Neural progenitor cell (in vitro differentiated cells): ENCODE data around the gene UAP1L1. TPM values are rescaled to one million over a fixed set of nuclear protein-coding genes. Genes with fewer than 3 reads are reported as not detected.

Source experiments
- DNase-seq: peaks from one replicate; pipeline ENCODE4 v3.0.0-alpha.2; 2016; ENCODE audit warnings: low spot score
- H2AFZ ChIP-seq: fragments of 200-600 bp; sonication (generic); replicated peaks from 2 replicates; pipeline ENCODE4 v1.6.1; 2016; ENCODE audit warnings: antibody characterized with exemption
- H3F3A ChIP-seq: fragments of 200-600 bp; sonication (generic); 2 replicates; pipeline ENCODE4 v1.6.1; 2016; ENCODE audit warnings: antibody characterized with exemption, low read depth
- H3K27ac ChIP-seq: fragments of 200-600 bp; sonication (generic); 2 replicates; pipeline ENCODE4 v1.5.1; 2016; ENCODE audit warnings: mild to moderate bottlenecking
- H3K27me3 ChIP-seq: fragments of 200-600 bp; sonication (generic); 2 replicates; pipeline ENCODE4 v1.6.1; 2016; ENCODE audit warnings: mild to moderate bottlenecking, moderate library complexity
- H3K36me3 ChIP-seq: fragments of 200-600 bp; sonication (generic); 2 replicates; pipeline ENCODE4 v1.5.1; 2016
- H3K4me1 ChIP-seq: fragments of 200-600 bp; sonication (generic); 2 replicates; pipeline ENCODE4 v1.6.1; 2016; ENCODE audit warnings: mixed run types
- H3K4me2 ChIP-seq: fragments of 200-600 bp; sonication (generic); 2 replicates; pipeline ENCODE4 v1.6.1; 2016
- H3K4me3 ChIP-seq: fragments of 200-600 bp; sonication (generic); 2 replicates; pipeline ENCODE4 v1.5.1; 2016
- H3K79me2 ChIP-seq: fragments of 200-600 bp; sonication (generic); 2 replicates; pipeline ENCODE4 v1.6.1; 2016; ENCODE audit warnings: low read depth
- H3K9ac ChIP-seq: fragments of 200-600 bp; sonication (generic); 2 replicates; pipeline ENCODE4 v1.6.1; 2016
- H3K9me3 ChIP-seq: fragments of 200-600 bp; sonication (generic); 2 replicates; pipeline ENCODE4 v1.5.1; 2016; ENCODE audit warnings: low read depth
- H4K20me1 ChIP-seq: fragments of 200-600 bp; sonication (generic); 2 replicates; pipeline ENCODE4 v1.6.1; 2016; ENCODE audit warnings: low read depth
- H3K27ac Mint-ChIP-seq: 3 replicates; pipeline ENCODE4 v1.8.0; 2021; ENCODE audit warnings: mixed read lengths
- H3K27me3 Mint-ChIP-seq: 2 replicates; pipeline ENCODE4 v1.8.0; 2022; ENCODE audit warnings: low read depth, mild to moderate bottlenecking, inconsistent platforms, moderate library complexity, mixed read lengths; ENCODE audit not compliant: insufficient read depth
- H3K36me3 Mint-ChIP-seq: 3 replicates; pipeline ENCODE4 v1.8.0; 2021; ENCODE audit warnings: mixed read lengths
- H3K4me1 Mint-ChIP-seq: 3 replicates; pipeline ENCODE4 v1.8.0; 2021; ENCODE audit warnings: mixed read lengths
- H3K4me3 Mint-ChIP-seq: 3 replicates; pipeline ENCODE4 v1.8.0; 2021; ENCODE audit warnings: mild to moderate bottlenecking, moderate library complexity, mixed read lengths
- H3K9me3 Mint-ChIP-seq: 3 replicates; pipeline ENCODE4 v1.8.0; 2020; ENCODE audit warnings: mixed read lengths
- EZH2 ChIP-seq: fragments of 200-600 bp; sonication (generic); IDR thresholded peaks from 2 replicates; pipeline ENCODE4 v1.6.1; 2017; ENCODE audit warnings: antibody characterized with exemption, mild to moderate bottlenecking, moderate library complexity
- EZH2phosphoT487 ChIP-seq: fragments of 200-600 bp; sonication (generic); IDR thresholded peaks from 2 replicates; pipeline ENCODE4 v1.6.1; 2017; ENCODE audit warnings: antibody characterized with exemption
- total RNA-seq: library from RNA; depleted of rRNA; stranded (reverse); fragments of >200 nt; gene quantifications from 2 replicates; pipeline ENCODE4 v1.2.3, GENCODE V29; 2015; ENCODE audit warnings: low replicate concordance
- TF ChIP-seq, protein P1 (sequence below): fragments of 200-600 bp; sonication (generic); IDR thresholded peaks from 2 replicates; pipeline ENCODE4 v1.5.1; 2017; ENCODE audit warnings: antibody characterized with exemption, mild to moderate bottlenecking

Gene UAP1L1
- total RNA-seq, 1 donor from 2014 or later: 0.51 TPM

- TF ChIP-seq EZH2: no peak
- TF ChIP-seq, protein P1, sequence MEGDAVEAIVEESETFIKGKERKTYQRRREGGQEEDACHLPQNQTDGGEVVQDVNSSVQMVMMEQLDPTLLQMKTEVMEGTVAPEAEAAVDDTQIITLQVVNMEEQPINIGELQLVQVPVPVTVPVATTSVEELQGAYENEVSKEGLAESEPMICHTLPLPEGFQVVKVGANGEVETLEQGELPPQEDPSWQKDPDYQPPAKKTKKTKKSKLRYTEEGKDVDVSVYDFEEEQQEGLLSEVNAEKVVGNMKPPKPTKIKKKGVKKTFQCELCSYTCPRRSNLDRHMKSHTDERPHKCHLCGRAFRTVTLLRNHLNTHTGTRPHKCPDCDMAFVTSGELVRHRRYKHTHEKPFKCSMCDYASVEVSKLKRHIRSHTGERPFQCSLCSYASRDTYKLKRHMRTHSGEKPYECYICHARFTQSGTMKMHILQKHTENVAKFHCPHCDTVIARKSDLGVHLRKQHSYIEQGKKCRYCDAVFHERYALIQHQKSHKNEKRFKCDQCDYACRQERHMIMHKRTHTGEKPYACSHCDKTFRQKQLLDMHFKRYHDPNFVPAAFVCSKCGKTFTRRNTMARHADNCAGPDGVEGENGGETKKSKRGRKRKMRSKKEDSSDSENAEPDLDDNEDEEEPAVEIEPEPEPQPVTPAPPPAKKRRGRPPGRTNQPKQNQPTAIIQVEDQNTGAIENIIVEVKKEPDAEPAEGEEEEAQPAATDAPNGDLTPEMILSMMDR: no peak
- TF ChIP-seq EZH2phosphoT487: no peak
- peak overlapping the region; percentile 72 for H3K27ac Mint-ChIP-seq
- peak overlapping the region; percentile 83 for H3K4me3 ChIP-seq
- H3K27ac ChIP-seq: no peak overlapping the region
- peaks cover 22% of the 10 kb centered on the region for H3K4me1 Mint-ChIP-seq
- no peak for DNase-seq
- no peaks in the 10 kb centered on the region for H3K36me3 Mint-ChIP-seq
- peaks cover 18% of the 10 kb centered on the region for H4K20me1 ChIP-seq
- peaks cover 7% of the 10 kb centered on the region for H3K4me1 ChIP-seq
- H3K4me3 Mint-ChIP-seq: peak overlapping the region; percentile 89
- H3K9ac ChIP-seq: no peak overlapping the region
- peaks cover 2% of the 10 kb centered on the region for H3F3A ChIP-seq
- peak overlapping the region; percentile 86 for H3K4me2 ChIP-seq
- H2AFZ ChIP-seq: no peak overlapping the region
- peaks cover 22% of the 10 kb centered on the region for H3K79me2 ChIP-seq
- H3K9me3 ChIP-seq: no peaks in the 10 kb centered on the region
- peaks cover 32% of the 10 kb centered on the region for H3K27me3 ChIP-seq
- peaks cover 18% of the 10 kb centered on the region for H3K27me3 Mint-ChIP-seq
- H3K36me3 ChIP-seq: no peaks in the 10 kb centered on the region
- no peaks in the 10 kb centered on the region for H3K9me3 Mint-ChIP-seq
Measured at GRCh38 chr9:137128158-137128861, 51.0 kb downstream of the UAP1L1 start.

DNA sequence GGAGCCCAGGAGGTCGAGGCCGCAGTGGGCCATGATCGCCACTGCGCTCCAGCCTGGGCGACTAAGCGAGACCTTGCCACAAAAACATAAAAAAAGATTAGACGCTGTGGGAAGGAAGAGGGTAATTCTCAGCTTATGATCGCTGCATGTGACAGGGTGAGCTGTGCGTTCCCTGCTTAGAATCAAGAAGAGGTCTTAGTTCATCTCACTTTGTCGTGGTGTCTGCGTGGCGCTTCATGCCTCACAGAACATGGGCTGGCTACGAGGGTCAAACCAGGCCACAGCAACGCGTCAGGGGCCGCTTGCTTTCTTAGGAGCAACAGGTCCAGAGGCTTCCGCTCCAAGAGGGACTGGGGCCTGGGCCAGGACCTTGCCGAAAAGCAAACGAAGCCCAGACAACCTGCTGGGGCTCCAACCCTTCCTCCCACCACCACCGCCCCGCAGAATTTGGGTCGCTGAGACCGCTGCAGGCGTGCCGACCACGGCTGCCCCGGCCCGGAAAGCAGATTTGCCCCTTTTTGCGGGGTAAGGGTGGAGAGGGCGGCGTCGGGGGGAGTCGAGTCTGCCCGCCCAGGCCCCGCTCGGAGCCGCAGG is 51.6 kb downstream of the UAP1L1 start:
- Histone ChIP-seq H3K79me2 (peaks cover 22% of the 10 kb centered on the region), H3K9ac (peak overlapping the region; percentile 33), H2AFZ (peak overlapping the region; percentile 75), H3K36me3 (no peaks in the 10 kb centered on the region), H3K4me1 (peaks cover 7% of the 10 kb centered on the region), H3K27ac (no peak overlapping the region), H3K4me2 (peak overlapping the region; percentile 86), H4K20me1 (peaks cover 17% of the 10 kb centered on the region), H3K9me3 (no peaks in the 10 kb centered on the region), H3K4me3 (peak overlapping the region; percentile 83), H3F3A (peaks cover 2% of the 10 kb centered on the region), H3K27me3 (peaks cover 39% of the 10 kb centered on the region)
- Mint-ChIP-seq H3K4me3 (peak overlapping the region; percentile 89), H3K9me3 (no peaks in the 10 kb centered on the region), H3K4me1 (peaks cover 22% of the 10 kb centered on the region), H3K36me3 (no peaks in the 10 kb centered on the region), H3K27me3 (peaks cover 18% of the 10 kb centered on the region), H3K27ac (peak overlapping the region; percentile 72)
- peak; percentile 46 for DNase-seq
- TF ChIP-seq EZH2phosphoT487 (no peak), EZH2 (peak; percentile 21)
- TF ChIP-seq, protein P1: no peak

- Histone ChIP-seq H3K27me3 (peaks cover 46% of the 10 kb centered on the region), H3K4me1 (peaks cover 7% of the 10 kb centered on the region), H3K27ac (no peak overlapping the region), H3K79me2 (peaks cover 22% of the 10 kb centered on the region), H3F3A (peaks cover 2% of the 10 kb centered on the region), H3K4me2 (peak overlapping the region; percentile 86), H3K4me3 (peak overlapping the region; percentile 83), H2AFZ (peak overlapping the region; percentile 75), H3K9me3 (no peaks in the 10 kb centered on the region), H3K36me3 (no peaks in the 10 kb centered on the region), H4K20me1 (peaks cover 11% of the 10 kb centered on the region), H3K9ac (peak overlapping the region; percentile 33)
- Mint-ChIP-seq H3K27me3 (peaks cover 18% of the 10 kb centered on the region), H3K9me3 (no peaks in the 10 kb centered on the region), H3K36me3 (no peaks in the 10 kb centered on the region), H3K4me1 (peaks cover 22% of the 10 kb centered on the region), H3K4me3 (peak overlapping the region; percentile 89), H3K27ac (no peak overlapping the region)
- peak; percentile 96 for DNase-seq
- peak; percentile 2 for TF ChIP-seq EZH2
- TF ChIP-seq, protein P1: no peak
Measured at GRCh38 chr9:137129456-137130175, 52.3 kb downstream of the UAP1L1 start.
